Duodenal mucosa (tissue), 2 donors: ENCODE measurements around the gene ZP3.
"Not testable (repeated sequence)": the region's sequence is repeated elsewhere in the genome, so short reads cannot be mapped to it uniquely, and the experiment has no call there.

Experiments
- H3K27ac ChIP-seq: one replicate; pipeline ENCODE4 v1.7.0; 2013; ENCODE audit warnings: low read depth, low read length
- H3K27me3 ChIP-seq, 2 donors: one replicate each; pipeline ENCODE4 v1.7.0; 2013; ENCODE audit warnings: low read length in 2 of 2, control low read depth in 1 of 2; ENCODE audit not compliant: insufficient read depth in 2 of 2, control insufficient read depth in 1 of 2
- H3K36me3 ChIP-seq, 2 donors: one replicate each; pipeline ENCODE4 v1.7.0; 2013; ENCODE audit warnings: low read length in 2 of 2, control low read depth in 1 of 2; ENCODE audit not compliant: insufficient read depth in 2 of 2, control insufficient read depth in 1 of 2
- H3K4me1 ChIP-seq, 2 donors: one replicate each; pipeline ENCODE4 v1.7.0; 2013; ENCODE audit warnings: low read length in 2 of 2, control low read depth in 1 of 2; ENCODE audit not compliant: insufficient read depth in 2 of 2, control insufficient read depth in 1 of 2
- H3K4me3 ChIP-seq, 2 donors: one replicate each; pipeline ENCODE4 v1.7.0; 2013; ENCODE audit warnings: low read length in 2 of 2, low read depth in 1 of 2
- H3K9ac ChIP-seq, 2 donors: one replicate each; pipeline ENCODE4 v1.7.0; 2013; ENCODE audit warnings: low read length in 2 of 2, low read depth in 1 of 2
- H3K9me3 ChIP-seq, 2 donors: one replicate each; pipeline ENCODE4 v1.7.0; 2013; ENCODE audit warnings: low read length in 2 of 2, control low read depth in 1 of 2; ENCODE audit not compliant: control insufficient read depth in 1 of 2

The ZP3 gene

GRCh38 chr7:76464959-76465358 is 40.2 kb downstream of the ZP3 start:
- H3K4me3 ChIP-seq, H3K27me3 ChIP-seq, H3K27ac ChIP-seq, H3K4me1 ChIP-seq, H3K9me3 ChIP-seq, H3K9ac ChIP-seq, H3K36me3 ChIP-seq: not testable (repeated sequence)

- H3K9ac ChIP-seq, H3K27ac ChIP-seq, H3K4me3 ChIP-seq, H3K36me3 ChIP-seq, H3K27me3 ChIP-seq, H3K9me3 ChIP-seq, H3K4me1 ChIP-seq: not testable (repeated sequence)
These were observed 41.2 kb downstream of the ZP3 start for GRCh38 chr7:76465950-76466349.

GRCh38 chr7:76467743-76468404 is 43.1 kb downstream of the ZP3 start:
- H3K27me3 ChIP-seq, H3K4me1 ChIP-seq, H3K9ac ChIP-seq, H3K9me3 ChIP-seq, H3K4me3 ChIP-seq, H3K27ac ChIP-seq, H3K36me3 ChIP-seq: not testable (repeated sequence)

- H3K27me3 ChIP-seq, H3K36me3 ChIP-seq, H3K9ac ChIP-seq, H3K4me3 ChIP-seq, H3K27ac ChIP-seq, H3K4me1 ChIP-seq, H3K9me3 ChIP-seq: not testable (repeated sequence)
These were observed 46.9 kb downstream of the ZP3 start for GRCh38 chr7:76471556-76472221.

GRCh38 chr7:76473097-76473496 is 48.3 kb downstream of the ZP3 start:
- not testable (repeated sequence) for H3K9ac ChIP-seq, H3K36me3 ChIP-seq, H3K27me3 ChIP-seq, H3K27ac ChIP-seq, H3K4me1 ChIP-seq, H3K4me3 ChIP-seq, H3K9me3 ChIP-seq

- H3K4me1 ChIP-seq, H3K4me3 ChIP-seq, H3K36me3 ChIP-seq, H3K27me3 ChIP-seq, H3K27ac ChIP-seq, H3K9ac ChIP-seq, H3K9me3 ChIP-seq: not testable (repeated sequence)
These were observed 51.5 kb downstream of the ZP3 start for GRCh38 chr7:76476280-76476679.

GRCh38 chr7:76476742-76477474 is 52.2 kb downstream of the ZP3 start:
- H3K9ac ChIP-seq, H3K36me3 ChIP-seq, H3K9me3 ChIP-seq, H3K27ac ChIP-seq, H3K4me1 ChIP-seq, H3K27me3 ChIP-seq, H3K4me3 ChIP-seq: not testable (repeated sequence)

- H3K36me3 ChIP-seq = peaks cover 0 to 11% of the 10 kb centered on the region in 2 donors
- not testable (repeated sequence) for H3K9ac ChIP-seq, H3K4me1 ChIP-seq, H3K4me3 ChIP-seq, H3K9me3 ChIP-seq, H3K27me3 ChIP-seq, H3K27ac ChIP-seq
These were observed 54.9 kb downstream of the ZP3 start for GRCh38 chr7:76479628-76480027.

- H3K36me3 ChIP-seq = peaks cover 0 to 11% of the 10 kb centered on the region in 2 donors
- not testable (repeated sequence) for H3K9me3 ChIP-seq, H3K4me1 ChIP-seq, H3K27ac ChIP-seq, H3K4me3 ChIP-seq, H3K27me3 ChIP-seq, H3K9ac ChIP-seq
These were observed 55.9 kb downstream of the ZP3 start for GRCh38 chr7:76480403-76481253.

GRCh38 chr7:76482660-76483059 is 57.9 kb downstream of the ZP3 start:
- not testable (repeated sequence) for H3K9me3 ChIP-seq, H3K4me1 ChIP-seq, H3K9ac ChIP-seq, H3K4me3 ChIP-seq, H3K27ac ChIP-seq, H3K27me3 ChIP-seq
- peaks cover 0 to 11% of the 10 kb centered on the region in 2 donors for H3K36me3 ChIP-seq
